MM.1S (cell line): ENCODE measurements around the gene C17orf75.
A peak's percentile ranks its signal among the peaks of the same experiment; 100 is the strongest.
"Not testable (repeated sequence)": the region's sequence is repeated elsewhere in the genome, so short reads cannot be mapped to it uniquely, and the experiment has no call there.

Source experiments
- DNase-seq: peaks from one replicate; pipeline ENCODE4 v3.0.0-alpha.2; 2015
- H2AFZ ChIP-seq: fragments of 300-600 bp; sonication (generic); 2 replicates; pipeline ENCODE4 v1.6.0; 2016; ENCODE audit warnings: antibody characterized with exemption, low read length
- H3F3A ChIP-seq: fragments of 300-600 bp; sonication (generic); 2 replicates; pipeline ENCODE4 v1.6.1; 2016; ENCODE audit warnings: mild to moderate bottlenecking, antibody characterized with exemption, low read length, moderate library complexity, mixed read lengths; ENCODE audit not compliant: insufficient read depth
- H3K27ac ChIP-seq: fragments of 300-600 bp; sonication (generic); 2 replicates; pipeline ENCODE4 v1.5.1; 2016; ENCODE audit warnings: mild to moderate bottlenecking, low read length
- H3K27me3 ChIP-seq: fragments of 300-600 bp; sonication (generic); replicated peaks from 2 replicates; pipeline ENCODE4 v1.6.0; 2016; ENCODE audit warnings: low read length; ENCODE audit not compliant: insufficient read depth
- H3K36me3 ChIP-seq: fragments of 300-600 bp; sonication (generic); replicated peaks from 2 replicates; pipeline ENCODE4 v1.6.1; 2016; ENCODE audit warnings: mild to moderate bottlenecking, low read length, mixed read lengths; ENCODE audit not compliant: insufficient read depth
- H3K4me1 ChIP-seq: fragments of 300-600 bp; sonication (generic); 2 replicates; pipeline ENCODE4 v1.6.1; 2016; ENCODE audit warnings: low read length, mixed read lengths
- H3K4me2 ChIP-seq: fragments of 300-600 bp; sonication (generic); 2 replicates; pipeline ENCODE4 v1.6.0; 2016; ENCODE audit warnings: low read depth, low read length
- H3K4me3 ChIP-seq: fragments of 300-600 bp; sonication (generic); 2 replicates; pipeline ENCODE4 v1.5.1; 2016; ENCODE audit warnings: low read length, mixed read lengths
- H3K79me2 ChIP-seq: fragments of 300-600 bp; sonication (generic); 2 replicates; pipeline ENCODE4 v1.6.1; 2016; ENCODE audit warnings: mixed run types, low read length, mixed read lengths
- H3K9ac ChIP-seq: fragments of 300-600 bp; sonication (generic); 2 replicates; pipeline ENCODE4 v1.6.1; 2016; ENCODE audit warnings: low read length, mixed read lengths
- H3K9me2 ChIP-seq: fragments of 300-600 bp; sonication (generic); replicated peaks from 2 replicates; pipeline ENCODE4 v1.6.1; 2016; ENCODE audit warnings: mild to moderate bottlenecking, low read length, mixed read lengths; ENCODE audit not compliant: insufficient read depth
- H3K9me3 ChIP-seq: fragments of 300-600 bp; sonication (generic); replicated peaks from 2 replicates; pipeline ENCODE4 v1.6.1; 2016; ENCODE audit warnings: mild to moderate bottlenecking, low read length, mixed read lengths; ENCODE audit not compliant: insufficient read depth
- H4K20me1 ChIP-seq: fragments of 300-600 bp; sonication (generic); 2 replicates; pipeline ENCODE4 v1.6.1; 2016; ENCODE audit warnings: mild to moderate bottlenecking, low read length, moderate library complexity, mixed read lengths; ENCODE audit not compliant: insufficient read depth
- CTCF ChIP-seq: fragments of 300-600 bp; sonication (generic); IDR thresholded peaks from 2 replicates; pipeline ENCODE4 v1.5.1; 2016; ENCODE audit warnings: antibody characterized with exemption, low read length, mixed read lengths
- EZH2 ChIP-seq: fragments of 300-600 bp; sonication (generic); optimal IDR thresholded peaks from 2 replicates; pipeline ENCODE3; 2017; ENCODE audit warnings: low read depth, mild to moderate bottlenecking, antibody characterized with exemption, low read length, mixed read lengths
- EZH2phosphoT487 ChIP-seq: fragments of 300-600 bp; sonication (generic); IDR thresholded peaks from 2 replicates; pipeline ENCODE4 v1.6.1; 2018; ENCODE audit warnings: antibody characterized with exemption, low read length

The C17orf75 gene

GRCh38 chr17:32355649-32356377 is 13.8 kb upstream of the C17orf75 start:
- Histone ChIP-seq H3K27ac (no peak overlapping the region), H3K27me3 (no peaks in the 10 kb centered on the region), H3K9ac (no peak overlapping the region), H3F3A (no peaks in the 10 kb centered on the region; the same call in 1 of the 2 replicates), H3K79me2 (peaks cover 99% of the 10 kb centered on the region), H3K4me1 (peaks cover 7% of the 10 kb centered on the region), H3K36me3 (peaks cover 34% of the 10 kb centered on the region), H2AFZ (no peak overlapping the region), H3K4me3 (no peak overlapping the region), H3K9me2 (no peaks in the 10 kb centered on the region), H3K4me2 (0 out of 2 replicates have a peak overlapping the region, but pooled peaks have one; percentile 7), H3K9me3 (no peaks in the 10 kb centered on the region), H4K20me1 (peaks cover 71% of the 10 kb centered on the region)
- TF ChIP-seq EZH2phosphoT487 = no peak
- no peak for TF ChIP-seq EZH2
- no peak for TF ChIP-seq CTCF
- no peak for DNase-seq

DNA sequence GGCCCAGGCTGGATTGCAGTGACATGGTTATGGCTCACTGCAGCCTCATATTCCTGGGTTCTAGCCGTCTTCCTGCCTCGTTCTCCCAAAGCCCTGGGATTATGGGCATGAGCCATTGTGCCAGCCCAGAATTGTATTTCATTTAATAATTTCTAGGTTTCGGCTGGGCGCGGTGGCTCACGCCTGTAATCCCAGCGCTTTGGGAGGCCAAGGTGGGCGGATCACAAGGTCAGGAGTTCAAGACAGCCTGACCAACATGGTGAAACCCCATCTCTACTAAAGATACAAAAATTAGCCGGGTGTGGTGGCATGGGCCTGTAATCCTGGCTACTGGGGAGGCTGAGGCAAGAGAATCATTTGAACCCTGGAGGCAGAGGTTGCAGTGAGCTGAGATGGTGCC is 10.8 kb upstream of the C17orf75 start:
- not testable (repeated sequence) for H3K9me2 ChIP-seq, H3K27me3 ChIP-seq, H3K4me1 ChIP-seq, H3K27ac ChIP-seq, H3K9me3 ChIP-seq, H3K9ac ChIP-seq, DNase-seq, H2AFZ ChIP-seq
- Histone ChIP-seq H3K36me3 (peaks cover 26% of the 10 kb centered on the region), H3F3A (peaks cover 15% of the 10 kb centered on the region; the same call in 1 of the 2 replicates), H3K79me2 (peaks cover 83% of the 10 kb centered on the region), H3K4me2 (peak overlapping the region; percentile 97; the same call in 1 of the 2 replicates), H4K20me1 (peaks cover 56% of the 10 kb centered on the region), H3K4me3 (peak overlapping the region; percentile 84; the same call in 1 of the 2 replicates)

DNA sequence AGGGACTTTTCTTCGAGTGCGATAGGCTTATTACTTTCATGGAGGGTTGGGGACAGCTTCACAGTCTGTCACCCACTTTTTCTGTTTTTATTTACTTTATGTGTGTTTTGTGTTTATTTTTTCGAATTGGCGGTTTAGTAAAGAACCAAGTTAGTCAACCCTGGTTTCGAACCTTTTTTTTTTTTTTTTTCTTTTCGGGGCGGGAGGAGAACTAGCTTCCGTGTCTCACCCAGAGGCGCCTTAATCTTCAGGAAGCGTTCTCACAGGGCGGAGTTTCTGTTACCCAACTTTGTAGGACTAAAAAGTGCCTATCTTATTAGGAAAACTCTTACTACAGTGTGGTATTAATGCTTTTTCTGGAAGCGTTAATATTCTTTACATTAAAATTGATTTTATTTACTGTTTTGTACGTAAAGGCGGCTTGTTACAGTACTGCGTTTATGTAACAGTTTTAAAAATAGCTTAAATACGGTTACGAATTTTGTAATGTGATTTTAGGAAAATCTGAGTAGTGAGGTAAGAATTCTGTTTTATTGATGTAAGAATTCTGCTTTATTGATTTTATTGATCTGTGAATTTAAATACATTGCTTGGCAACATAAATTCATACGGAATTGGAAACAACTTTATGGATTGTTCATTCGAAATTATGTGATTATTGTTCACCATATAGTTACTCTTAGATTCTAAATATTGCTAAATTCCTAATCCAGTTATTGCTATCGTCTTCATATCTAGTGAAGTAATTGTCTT is 8.9 kb upstream of the C17orf75 start:
- peak; percentile 73 for DNase-seq
- H3K4me1 ChIP-seq = peaks cover 7% of the 10 kb centered on the region

More for the DNA sequence above, 8.9 kb upstream of the C17orf75 start:
- Histone ChIP-seq H3K9me3 (no peaks in the 10 kb centered on the region), H3K36me3 (peaks cover 26% of the 10 kb centered on the region), H3K4me3 (peak overlapping the region; percentile 84), H3K4me2 (peak overlapping the region; percentile 97), H3K9ac (peak overlapping the region; percentile 95), H3K27me3 (no peaks in the 10 kb centered on the region), H2AFZ (peak overlapping the region; percentile 69; the same call in 1 of the 2 replicates), H3K79me2 (peaks cover 65% of the 10 kb centered on the region), H3F3A (peaks cover 15% of the 10 kb centered on the region; the same call in 1 of the 2 replicates), H3K9me2 (no peaks in the 10 kb centered on the region), H3K27ac (peak overlapping the region; percentile 89), H4K20me1 (peaks cover 41% of the 10 kb centered on the region)
- TF ChIP-seq EZH2phosphoT487 (no peak), EZH2 (no peak), CTCF (no peak)
